Measurements from ENCODE around the gene KAT6B.

The KAT6B gene

DNA sequence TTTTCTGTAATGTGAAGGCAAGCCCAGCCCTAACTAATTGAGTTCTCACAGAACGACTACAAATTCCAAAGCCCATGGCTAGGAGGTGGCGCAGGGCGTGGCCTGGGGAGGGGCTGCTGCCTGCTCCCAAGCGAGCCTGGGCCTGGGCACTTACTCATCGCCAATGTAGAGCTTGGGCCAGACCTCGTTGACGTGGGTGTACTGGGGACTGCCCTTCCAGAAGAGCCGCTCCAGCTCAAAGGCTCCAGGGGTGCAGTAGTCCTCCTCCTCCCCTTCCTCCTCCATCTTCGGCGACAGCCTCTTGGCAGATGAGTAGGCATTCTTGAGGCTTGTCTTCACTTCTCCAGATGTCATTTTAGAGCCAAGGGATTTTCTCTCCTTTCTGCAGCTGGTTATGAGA lies 231.8 kb downstream of the KAT6B start:
- Histone ChIP-seq H3K4me1 (ENCODE audit: control insufficient read depth in 2 of 2, insufficient read depth in 1 of 2, low read depth in 1 of 2, low read length in 2 of 2) (peaks cover 0 to 5% of the 10 kb centered on the region in 2 donors), H3K4ac (ENCODE audit: low read length) (no peak overlapping the region), H2BK5ac (ENCODE audit: low read length) (no peak overlapping the region), H3K18ac (ENCODE audit: low read length) (peak overlapping the region; percentile 63), H2BK120ac (ENCODE audit: low read depth, low read length) (no peak overlapping the region), H2AK5ac (ENCODE audit: low read depth, low read length) (no peak overlapping the region), H4K8ac (ENCODE audit: low read depth, low read length) (no peak overlapping the region), H3K23ac (ENCODE audit: low read depth, low read length, poor library complexity) (no peak overlapping the region), H3K36me3 (replicated peaks in 1 of 2; ENCODE audit: control insufficient read depth in 2 of 2, insufficient read depth in 2 of 2, low read length in 2 of 2) (no peaks in the 10 kb centered on the region), H2BK12ac (ENCODE audit: low read length) (no peak overlapping the region), H3K9ac (ENCODE audit: low read depth, low read length, poor library complexity) (no peak overlapping the region), H3K27ac (replicated peaks; ENCODE audit: low read length) (no peak overlapping the region), H3K14ac (ENCODE audit: low read length) (no peak overlapping the region), H3K4me2 (ENCODE audit: insufficient read depth, low read length, poor library complexity, severe bottlenecking) (no peak overlapping the region), H2BK15ac (ENCODE audit: low read length) (peak overlapping the region; percentile 22), H3K79me1 (ENCODE audit: low read depth, low read length) (no peaks in the 10 kb centered on the region), H4K91ac (ENCODE audit: low read depth, low read length, poor library complexity) (no peak overlapping the region), H3K9me3 (replicated peaks in 1 of 2; ENCODE audit: control insufficient read depth in 2 of 2, insufficient read depth in 1 of 2, low read depth in 1 of 2, low read length in 2 of 2) (no peaks in the 10 kb centered on the region), H3K27me3 (ENCODE audit: control insufficient read depth in 3 of 3, insufficient read depth in 3 of 3, low read depth in 1 of 3, low read length in 3 of 3) (no peaks in the 10 kb centered on the region), H3K4me3 (ENCODE audit: low read length in 2 of 2) (no peak overlapping the region), H2AFZ (ENCODE audit: low read length) (no peak overlapping the region)
- DNase-seq (ENCODE audit: low spot score): no peak
- no CpG with 5 or more reads among the region's 10 CpGs for WGBS, 2 donors (ENCODE audit: extremely low coverage in 2 of 2, insufficient read length in 2 of 2, insufficient replicate concordance in 1 of 2)

- no peaks in the 10 kb centered on the region for H3K9me3 ChIP-seq (replicated peaks in 1 of 2; ENCODE audit: control insufficient read depth in 2 of 2, insufficient read depth in 1 of 2, low read depth in 1 of 2, low read length in 2 of 2)
- WGBS, 2 donors (ENCODE audit: extremely low coverage in 2 of 2, insufficient read length in 2 of 2, insufficient replicate concordance in 1 of 2): no CpG with 5 or more reads among the region's 15 CpGs
- no peak overlapping the region for H3K4me2 ChIP-seq (ENCODE audit: insufficient read depth, low read length, poor library complexity, severe bottlenecking)
- H3K79me1 ChIP-seq (ENCODE audit: low read depth, low read length): no peaks in the 10 kb centered on the region
- peak overlapping the region; percentile 40 for H2AFZ ChIP-seq (ENCODE audit: low read length)
- H3K4me3 ChIP-seq (ENCODE audit: low read length in 2 of 2): no peak overlapping the region
- no peak overlapping the region for H2BK12ac ChIP-seq (ENCODE audit: low read length)
- peaks cover 0 to 5% of the 10 kb centered on the region in 2 donors for H3K4me1 ChIP-seq (ENCODE audit: control insufficient read depth in 2 of 2, insufficient read depth in 1 of 2, low read depth in 1 of 2, low read length in 2 of 2)
- no peak overlapping the region for H3K27ac ChIP-seq (replicated peaks; ENCODE audit: low read length)
- H3K4ac ChIP-seq (ENCODE audit: low read length): no peak overlapping the region
- H3K14ac ChIP-seq (ENCODE audit: low read length): no peak overlapping the region
- no peak for DNase-seq (ENCODE audit: low spot score)
- peak overlapping the region; percentile 72 for H2BK120ac ChIP-seq (ENCODE audit: low read depth, low read length)
- no peak overlapping the region for H2AK5ac ChIP-seq (ENCODE audit: low read depth, low read length)
- no peak overlapping the region for H4K91ac ChIP-seq (ENCODE audit: low read depth, low read length, poor library complexity)
- H2BK15ac ChIP-seq (ENCODE audit: low read length): no peak overlapping the region
- no peak overlapping the region for H4K8ac ChIP-seq (ENCODE audit: low read depth, low read length)
- H3K18ac ChIP-seq (ENCODE audit: low read length): peak overlapping the region; percentile 57
- H3K23ac ChIP-seq (ENCODE audit: low read depth, low read length, poor library complexity): no peak overlapping the region
- no peak overlapping the region for H3K9ac ChIP-seq (ENCODE audit: low read depth, low read length, poor library complexity)
- no peaks in the 10 kb centered on the region for H3K27me3 ChIP-seq (ENCODE audit: control insufficient read depth in 3 of 3, insufficient read depth in 3 of 3, low read depth in 1 of 3, low read length in 3 of 3)
- no peak overlapping the region for H2BK5ac ChIP-seq (ENCODE audit: low read length)
- H3K36me3 ChIP-seq (replicated peaks in 1 of 2; ENCODE audit: control insufficient read depth in 2 of 2, insufficient read depth in 2 of 2, low read length in 2 of 2): no peaks in the 10 kb centered on the region
Observed at GRCh38 chr10:75061709-75062505, 235.5 kb downstream of the KAT6B start.

GRCh38 chr10:75062506-75063299 lies 236.3 kb downstream of the KAT6B start:
- Histone ChIP-seq H3K23ac (ENCODE audit: low read depth, low read length, poor library complexity) (no peak overlapping the region), H2BK120ac (ENCODE audit: low read depth, low read length) (no peak overlapping the region), H2BK12ac (ENCODE audit: low read length) (no peak overlapping the region), H2BK15ac (ENCODE audit: low read length) (no peak overlapping the region), H4K91ac (ENCODE audit: low read depth, low read length, poor library complexity) (no peak overlapping the region), H3K9ac (ENCODE audit: low read depth, low read length, poor library complexity) (no peak overlapping the region), H2AK5ac (ENCODE audit: low read depth, low read length) (no peak overlapping the region), H3K27ac (replicated peaks; ENCODE audit: low read length) (no peak overlapping the region), H3K4me1 (ENCODE audit: control insufficient read depth in 2 of 2, insufficient read depth in 1 of 2, low read depth in 1 of 2, low read length in 2 of 2) (peaks cover 0 to 5% of the 10 kb centered on the region in 2 donors), H3K4me3 (ENCODE audit: low read length in 2 of 2) (no peak overlapping the region), H3K4ac (ENCODE audit: low read length) (no peak overlapping the region), H3K27me3 (ENCODE audit: control insufficient read depth in 3 of 3, insufficient read depth in 3 of 3, low read depth in 1 of 3, low read length in 3 of 3) (no peaks in the 10 kb centered on the region), H3K14ac (ENCODE audit: low read length) (no peak overlapping the region), H4K8ac (ENCODE audit: low read depth, low read length) (no peak overlapping the region), H3K18ac (ENCODE audit: low read length) (no peak overlapping the region), H3K9me3 (replicated peaks in 1 of 2; ENCODE audit: control insufficient read depth in 2 of 2, insufficient read depth in 1 of 2, low read depth in 1 of 2, low read length in 2 of 2) (no peaks in the 10 kb centered on the region), H3K36me3 (replicated peaks in 1 of 2; ENCODE audit: control insufficient read depth in 2 of 2, insufficient read depth in 2 of 2, low read length in 2 of 2) (no peaks in the 10 kb centered on the region), H3K4me2 (ENCODE audit: insufficient read depth, low read length, poor library complexity, severe bottlenecking) (no peak overlapping the region), H2BK5ac (ENCODE audit: low read length) (no peak overlapping the region), H2AFZ (ENCODE audit: low read length) (peak overlapping the region; percentile 40), H3K79me1 (ENCODE audit: low read depth, low read length) (no peaks in the 10 kb centered on the region)
- no peak for DNase-seq (ENCODE audit: low spot score)
- no CpG with 5 or more reads among the region's 10 CpGs for WGBS, 2 donors (ENCODE audit: extremely low coverage in 2 of 2, insufficient read length in 2 of 2, insufficient replicate concordance in 1 of 2)
